K562 (cell line): ENCODE results near the gene CBFA2T3. TPM values are rescaled to one million over a fixed set of nuclear protein-coding genes. Genes with fewer than 3 reads are reported as not detected.

ENCODE experiments used
- CCNT2 ChIP-seq: IDR thresholded peaks from 2 replicates; pipeline ENCODE4 v1.6.1; 2011; ENCODE audit warnings: borderline replicate concordance, low read depth, mild to moderate bottlenecking, moderate library complexity, mixed read lengths, low read length; ENCODE audit not compliant: insufficient read length; ENCODE audit errors: extremely low read depth
- CLOCK ChIP-seq: fragments of 250-450 bp; sonication (Bioruptor Pico); IDR thresholded peaks from 2 replicates; pipeline ENCODE4 v1.4.0; 2020; ENCODE audit warnings: mild to moderate bottlenecking, moderate library complexity, borderline replicate concordance
- CTBP1 ChIP-seq: fragments of 450-650 bp; IDR thresholded peaks from 2 replicates; pipeline ENCODE4 v1.6.1; 2016; ENCODE audit warnings: borderline replicate concordance
- ESRRB ChIP-seq: fragments of 250-450 bp; sonication (Bioruptor Pico); IDR thresholded peaks from 2 replicates; pipeline ENCODE4 v1.5.0; 2020; ENCODE audit warnings: mild to moderate bottlenecking, moderate library complexity, borderline replicate concordance
- FOS ChIP-seq: IDR thresholded peaks from 3 replicates; pipeline ENCODE4 v1.6.1; 2011; ENCODE audit not compliant: insufficient read length; ENCODE audit errors: extremely low read depth
- HES1 ChIP-seq: fragments of 450-650 bp; IDR thresholded peaks from 2 replicates; pipeline ENCODE4 v1.6.1; 2016; ENCODE audit warnings: low read depth, mild to moderate bottlenecking, moderate library complexity
- JUNB ChIP-seq: fragments of 450-650 bp; formaldehyde crosslinking; conservative IDR thresholded peaks from 2 replicates; pipeline ENCODE4 v1.4.0; 2020; ENCODE audit warnings: mild to moderate bottlenecking
- MYBL2 ChIP-seq, 2 experiments: fragments of 450-650 bp in 1 of 2; sonication (generic) in 1 of 2; formaldehyde crosslinking in 1 of 2; IDR thresholded peaks; 2 replicates each; pipeline versions ENCODE4 v1.6.1 to v1.8.1; 2017 to 2022; ENCODE audit warnings: borderline replicate concordance in 1 of 2, inconsistent platforms in 1 of 2, low read depth in 1 of 2, mild to moderate bottlenecking in 1 of 2, missing genetic modification reagents in 1 of 2, moderate library complexity in 1 of 2
- PML ChIP-seq: IDR thresholded peaks from 2 replicates; pipeline ENCODE4 v1.6.1; 2012; ENCODE audit warnings: low read length, inconsistent platforms
- POLR2A ChIP-seq: fragments of 450-650 bp; conservative IDR thresholded peaks from 2 replicates; pipeline ENCODE4 v1.6.1; 2016
- SAFB ChIP-seq: fragments of 200-400 bp; formaldehyde crosslinking; IDR thresholded peaks from 2 replicates; pipeline ENCODE4 v1.6.1; 2017; ENCODE audit warnings: low read depth, low read length, borderline replicate concordance
- SAP30 ChIP-seq: fragments of 200-600 bp; sonication (generic); IDR thresholded peaks from 2 replicates; pipeline ENCODE4 v1.6.1; 2012; ENCODE audit warnings: borderline replicate concordance, low read depth, mild to moderate bottlenecking, moderate library complexity, low read length, control low read depth, inconsistent platforms; ENCODE audit not compliant: insufficient read depth, poor library complexity, severe bottlenecking
- ZNF354B ChIP-seq: fragments of 250-450 bp; sonication (Bioruptor Pico); IDR thresholded peaks from 2 replicates; pipeline ENCODE4 v1.4.0; 2020
- ZNF699 ChIP-seq: fragments of 250-450 bp; sonication (Bioruptor Pico); IDR thresholded peaks from 2 replicates; pipeline ENCODE4 v1.8.0; 2021; ENCODE audit warnings: mild to moderate bottlenecking, moderate library complexity; ENCODE audit not compliant: insufficient replicate concordance
- ZNF75A ChIP-seq: fragments of 450-650 bp; formaldehyde crosslinking; IDR thresholded peaks from 2 replicates; pipeline ENCODE4 v1.4.0; 2020; ENCODE audit warnings: mild to moderate bottlenecking
- polyA plus RNA-seq, 8 experiments: library from polyadenylated mRNA; depleted of rRNA in 4 of 8; stranded (reverse) in 5 of 8; unstranded in 3 of 8; fragments of >200 nt; fragmentation: Nextera tagmentation in 2 of 8; fragmentation: Illumina TruSeq in 1 of 8; extraction: Ambion mirVana in 2 of 8; extraction: Trizol in 1 of 8; gene quantifications; 2 replicates each; pipeline versions ENCODE4 v1.2.1 to v1.2.3, GENCODE V29; 2011 to 2014; ENCODE audit warnings: inconsistent platforms in 1 of 8, missing spikeins in 1 of 8
- total RNA-seq, 7 experiments: library from RNA; depleted of rRNA in 6 of 7; stranded (reverse); fragments of >200 nt in 6 of 7; fragmentation: Illumina TruSeq in 2 of 7; extraction: Trizol in 2 of 7; gene quantifications; 2 replicates each; pipeline versions ENCODE4 v1.2.1 to v1.2.3, GENCODE V29; 2011 to 2021; ENCODE audit warnings: low replicate concordance in 1 of 7
- TF ChIP-seq, protein P1 (sequence below): fragments of 250-450 bp; sonication (Bioruptor Pico); IDR thresholded peaks from 2 replicates; pipeline ENCODE4 v1.5.1; 2021; ENCODE audit warnings: mild to moderate bottlenecking
- TF ChIP-seq, protein P2 (sequence below): sonication (generic); formaldehyde crosslinking; IDR thresholded peaks from 2 replicates; pipeline ENCODE4 v1.8.0; 2022; ENCODE audit warnings: mild to moderate bottlenecking, missing genetic modification reagents

CBFA2T3 gene
- total and polyA plus RNA-seq, 9 of the 15 experiments (the other 6 are each of a cell fraction or from before 2014, with no cell fraction given), result 2.3 to 145 (median 6.7) TPM

- TF ChIP-seq CLOCK (CRISPR knock-in tag) (0 out of 2 replicates have a peak, but pooled peaks have one; percentile 24), POLR2A (no peak), HES1 (no peak), ZNF699 (CRISPR knock-in tag) (no peak), FOS (no peak), ZNF354B (CRISPR knock-in tag) (0 out of 2 replicates have a peak, but pooled peaks have one; percentile 4), ESRRB (no peak), PML (no peak), SAFB (no peak), MYBL2 (IDR thresholded peaks at IDR 0.05; ENCODE audit: low read depth) (no peak), MYBL2 (CRISPR knock-in tag; IDR thresholded peaks at IDR 0.05; ENCODE audit: borderline replicate concordance) (no peak), JUNB (CRISPR knock-in tag) (no peak), ZNF75A (CRISPR knock-in tag) (no peak), CCNT2 (no peak), SAP30 (no peak), CTBP1 (peak; percentile 78; the same call in 1 of the 2 replicates)
- TF ChIP-seq, protein P1, sequence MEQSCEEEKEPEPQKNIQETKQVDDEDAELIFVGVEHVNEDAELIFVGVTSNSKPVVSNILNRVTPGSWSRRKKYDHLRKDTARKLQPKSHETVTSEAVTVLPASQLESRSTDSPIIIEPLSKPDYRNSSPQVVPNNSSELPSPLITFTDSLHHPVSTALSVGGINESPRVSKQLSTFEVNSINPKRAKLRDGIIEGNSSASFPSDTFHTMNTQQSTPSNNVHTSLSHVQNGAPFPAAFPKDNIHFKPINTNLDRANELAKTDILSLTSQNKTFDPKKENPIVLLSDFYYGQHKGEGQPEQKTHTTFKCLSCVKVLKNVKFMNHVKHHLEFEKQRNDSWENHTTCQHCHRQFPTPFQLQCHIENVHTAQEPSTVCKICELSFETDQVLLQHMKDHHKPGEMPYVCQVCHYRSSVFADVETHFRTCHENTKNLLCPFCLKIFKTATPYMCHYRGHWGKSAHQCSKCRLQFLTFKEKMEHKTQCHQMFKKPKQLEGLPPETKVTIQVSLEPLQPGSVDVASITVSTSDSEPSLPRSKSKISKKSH (CRISPR knock-in tag), result no peak
- TF ChIP-seq, protein P2, sequence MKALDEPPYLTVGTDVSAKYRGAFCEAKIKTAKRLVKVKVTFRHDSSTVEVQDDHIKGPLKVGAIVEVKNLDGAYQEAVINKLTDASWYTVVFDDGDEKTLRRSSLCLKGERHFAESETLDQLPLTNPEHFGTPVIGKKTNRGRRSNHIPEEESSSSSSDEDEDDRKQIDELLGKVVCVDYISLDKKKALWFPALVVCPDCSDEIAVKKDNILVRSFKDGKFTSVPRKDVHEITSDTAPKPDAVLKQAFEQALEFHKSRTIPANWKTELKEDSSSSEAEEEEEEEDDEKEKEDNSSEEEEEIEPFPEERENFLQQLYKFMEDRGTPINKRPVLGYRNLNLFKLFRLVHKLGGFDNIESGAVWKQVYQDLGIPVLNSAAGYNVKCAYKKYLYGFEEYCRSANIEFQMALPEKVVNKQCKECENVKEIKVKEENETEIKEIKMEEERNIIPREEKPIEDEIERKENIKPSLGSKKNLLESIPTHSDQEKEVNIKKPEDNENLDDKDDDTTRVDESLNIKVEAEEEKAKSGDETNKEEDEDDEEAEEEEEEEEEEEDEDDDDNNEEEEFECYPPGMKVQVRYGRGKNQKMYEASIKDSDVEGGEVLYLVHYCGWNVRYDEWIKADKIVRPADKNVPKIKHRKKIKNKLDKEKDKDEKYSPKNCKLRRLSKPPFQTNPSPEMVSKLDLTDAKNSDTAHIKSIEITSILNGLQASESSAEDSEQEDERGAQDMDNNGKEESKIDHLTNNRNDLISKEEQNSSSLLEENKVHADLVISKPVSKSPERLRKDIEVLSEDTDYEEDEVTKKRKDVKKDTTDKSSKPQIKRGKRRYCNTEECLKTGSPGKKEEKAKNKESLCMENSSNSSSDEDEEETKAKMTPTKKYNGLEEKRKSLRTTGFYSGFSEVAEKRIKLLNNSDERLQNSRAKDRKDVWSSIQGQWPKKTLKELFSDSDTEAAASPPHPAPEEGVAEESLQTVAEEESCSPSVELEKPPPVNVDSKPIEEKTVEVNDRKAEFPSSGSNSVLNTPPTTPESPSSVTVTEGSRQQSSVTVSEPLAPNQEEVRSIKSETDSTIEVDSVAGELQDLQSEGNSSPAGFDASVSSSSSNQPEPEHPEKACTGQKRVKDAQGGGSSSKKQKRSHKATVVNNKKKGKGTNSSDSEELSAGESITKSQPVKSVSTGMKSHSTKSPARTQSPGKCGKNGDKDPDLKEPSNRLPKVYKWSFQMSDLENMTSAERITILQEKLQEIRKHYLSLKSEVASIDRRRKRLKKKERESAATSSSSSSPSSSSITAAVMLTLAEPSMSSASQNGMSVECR (CRISPR knock-in tag), result no peak
These were observed 43.3 kb upstream of the CBFA2T3 start (continued) for GRCh38 chr16:89020068-89020924.
